Cardiac fibroblast (primary cell): ENCODE data around the gene PPIF.

Experiments used
- DNase-seq, 2 donors: peaks; one replicate each; pipeline versions ENCODE4 v3.0.0 to v3.0.0-alpha.2; 2010; ENCODE audit warnings: low read depth in 2 of 2
- H3K4me3 ChIP-seq, 2 donors: replicated peaks in 1 of 2; 1 replicate in 1 of 2; 2 replicates in 1 of 2; pipeline ENCODE4 v1.5.1; 2011; ENCODE audit warnings: low read depth in 2 of 2, low read length in 2 of 2, mild to moderate bottlenecking in 2 of 2, moderate library complexity in 1 of 2
- CTCF ChIP-seq: IDR thresholded peaks from one replicate; pipeline ENCODE4 v1.5.1; 2011; ENCODE audit warnings: low read depth, mild to moderate bottlenecking, low read length, inconsistent platforms

The PPIF gene

GRCh38 chr10:79403441-79404230 is 56.4 kb downstream of the PPIF start:
- H3K4me3 ChIP-seq: peak overlapping the region in 1 of 2 donors; percentile 13
- peak in 1 of 2 donors; percentile 88 for DNase-seq
- no peak for TF ChIP-seq CTCF

GRCh38 chr10:79404231-79404609 is 57.0 kb downstream of the PPIF start:
- TF ChIP-seq CTCF: no peak
- peak; percentile 76 to 97 for DNase-seq
- H3K4me3 ChIP-seq: no peak overlapping the region

GRCh38 chr10:79404690-79405131 is 57.4 kb downstream of the PPIF start:
- no peak overlapping the region for H3K4me3 ChIP-seq
- DNase-seq: no peak
- no peak for TF ChIP-seq CTCF
